GM21526 (cell line): Measurements from ENCODE around the gene LRP1B.

Experiments
- ATAC-seq: cut with Tn5 transposase; IDR thresholded peaks from one replicate; pipeline ENCODE4 v1.9.1; 2021; ENCODE audit warnings: moderate library complexity; ENCODE audit not compliant: unreplicated experiment, low FRiP score

LRP1B gene

GRCh38 chr2:140801311-140801710, 1329.5 kb downstream of the LRP1B start:
- no peak for ATAC-seq

GRCh38 chr2:140797718-140798117, 1333.1 kb downstream of the LRP1B start:
- peak; percentile 87 for ATAC-seq

GRCh38 chr2:140791802-140792201, 1339.0 kb downstream of the LRP1B start:
- no peak for ATAC-seq

GRCh38 chr2:140786585-140786984, 1344.2 kb downstream of the LRP1B start:
- no peak for ATAC-seq

GRCh38 chr2:140775411-140775810, 1355.4 kb downstream of the LRP1B start:
- ATAC-seq: no peak

- no peak for ATAC-seq
These were observed 1360.2 kb downstream of the LRP1B start for GRCh38 chr2:140770645-140771044.

- ATAC-seq: no peak
These were observed 1369.0 kb downstream of the LRP1B start for GRCh38 chr2:140761807-140762206.

- no peak for ATAC-seq
These were observed 1371.2 kb downstream of the LRP1B start for GRCh38 chr2:140759426-140760156.

GRCh38 chr2:140747665-140748064, 1383.2 kb downstream of the LRP1B start:
- ATAC-seq: peak; percentile 90

GRCh38 chr2:140747090-140747489, 1383.7 kb downstream of the LRP1B start:
- no peak for ATAC-seq

GRCh38 chr2:140744379-140744778, 1386.4 kb downstream of the LRP1B start:
- ATAC-seq: no peak

GRCh38 chr2:140737006-140737405, 1393.8 kb downstream of the LRP1B start:
- no peak for ATAC-seq

- no peak for ATAC-seq
These were observed 1395.8 kb downstream of the LRP1B start for GRCh38 chr2:140734992-140735391.

GRCh38 chr2:140718999-140719398, 1411.8 kb downstream of the LRP1B start:
- ATAC-seq: no peak

- ATAC-seq: no peak
These were observed 1413.3 kb downstream of the LRP1B start for GRCh38 chr2:140717481-140717880.

GRCh38 chr2:140714586-140714985, 1416.2 kb downstream of the LRP1B start:
- ATAC-seq: no peak

- no peak for ATAC-seq
These were observed 1418.9 kb downstream of the LRP1B start for GRCh38 chr2:140711867-140712266.

GRCh38 chr2:140701726-140702125, 1429.1 kb downstream of the LRP1B start:
- no peak for ATAC-seq

GRCh38 chr2:140698636-140699035, 1432.2 kb downstream of the LRP1B start:
- ATAC-seq: no peak

- ATAC-seq: no peak
These were observed 1434.4 kb downstream of the LRP1B start for GRCh38 chr2:140696449-140696848.

GRCh38 chr2:140695155-140695554, 1435.7 kb downstream of the LRP1B start:
- ATAC-seq: no peak

GRCh38 chr2:140687825-140688224, 1443.0 kb downstream of the LRP1B start:
- ATAC-seq: no peak

- ATAC-seq: no peak
These were observed 1447.2 kb downstream of the LRP1B start for GRCh38 chr2:140683658-140684057.
